GM21526 (cell line): ENCODE measurements around the gene CNTNAP2.
A peak's percentile ranks its signal among the peaks of the same experiment; 100 is the strongest.

Experiments
- ATAC-seq: cut with Tn5 transposase; IDR thresholded peaks from one replicate; pipeline ENCODE4 v1.9.1; 2021; ENCODE audit warnings: moderate library complexity; ENCODE audit not compliant: unreplicated experiment, low FRiP score

The CNTNAP2 gene

GRCh38 chr7:146116521-146117222, at the start of gene CNTNAP2:
TSS of gene CNTNAP2 (plus strand) at chr7:146116801. CDS start at chr7:146116877, 76 bp downstream.
- no peak for ATAC-seq

GRCh38 chr7:146067880-146068279, 48.7 kb upstream of the CNTNAP2 start:
- ATAC-seq = no peak

- no peak for ATAC-seq
These were observed 42.3 kb upstream of the CNTNAP2 start for GRCh38 chr7:146074195-146074765.

GRCh38 chr7:146076344-146076743, 40.3 kb upstream of the CNTNAP2 start:
- no peak for ATAC-seq

- no peak for ATAC-seq
These were observed 32.5 kb upstream of the CNTNAP2 start for GRCh38 chr7:146084086-146084485.

- peak; percentile 85 for ATAC-seq
These were observed 26.5 kb upstream of the CNTNAP2 start for GRCh38 chr7:146090023-146090645.

- ATAC-seq = no peak
These were observed 22.2 kb upstream of the CNTNAP2 start for GRCh38 chr7:146094356-146094755.

GRCh38 chr7:146096994-146097393, 19.6 kb upstream of the CNTNAP2 start:
- ATAC-seq = no peak

GRCh38 chr7:146106319-146106718, 10.3 kb upstream of the CNTNAP2 start:
- ATAC-seq = no peak

GRCh38 chr7:146112755-146113154, 3.8 kb upstream of the CNTNAP2 start:
- ATAC-seq = no peak

- no peak for ATAC-seq
These were observed 1.1 kb upstream of the CNTNAP2 start for GRCh38 chr7:146115548-146115850.

- no peak for ATAC-seq
These were observed 615 bp upstream of the CNTNAP2 start for GRCh38 chr7:146115851-146116520.

- ATAC-seq = no peak
These were observed 975 bp downstream of the CNTNAP2 start for GRCh38 chr7:146117576-146117975.

- ATAC-seq = no peak
These were observed 2.4 kb downstream of the CNTNAP2 start for GRCh38 chr7:146119002-146119401.

GRCh38 chr7:146123715-146124114, 7.1 kb downstream of the CNTNAP2 start:
- ATAC-seq = no peak

GRCh38 chr7:146126767-146127509, 10.3 kb downstream of the CNTNAP2 start:
- ATAC-seq = no peak

- ATAC-seq = no peak
These were observed 12.7 kb downstream of the CNTNAP2 start for GRCh38 chr7:146129296-146129695.

- ATAC-seq = no peak
These were observed 13.4 kb downstream of the CNTNAP2 start for GRCh38 chr7:146129997-146130396.

- no peak for ATAC-seq
These were observed 15.1 kb downstream of the CNTNAP2 start for GRCh38 chr7:146131701-146132100.

- no peak for ATAC-seq
These were observed 19.8 kb downstream of the CNTNAP2 start for GRCh38 chr7:146136357-146136875.

GRCh38 chr7:146138926-146139325, 22.3 kb downstream of the CNTNAP2 start:
- no peak for ATAC-seq
